ENCODE measurements around the gene SRSF8. TPM values are rescaled to one million over a fixed set of nuclear protein-coding genes. Genes with fewer than 3 reads are reported as not detected.

The SRSF8 gene
- total and polyA plus RNA-seq, 9 of the 15 experiments (the other 6 are each of a cell fraction or from before 2014, with no cell fraction given), result 18.0 to 53.4 (median 27.9) TPM

- BruUV-seq (replicated peaks), result no TSS peak
- peak; percentile 64 to 88 (median 68) for DNase-seq (ENCODE audit: extremely low read depth in 1 of 4, low spot score in 3 of 4)
- TF ChIP-seq ZC3H4 (CRISPR knock-in tag; IDR thresholded peaks at IDR 0.05; ENCODE audit: borderline replicate concordance), result no peak; the same call in 1 of the 2 replicates
- no peak for TF ChIP-seq ZNF655 (CRISPR knock-in tag; IDR thresholded peaks at IDR 0.05)
- TF ChIP-seq HMG20B (CRISPR knock-in tag; IDR thresholded peaks at IDR 0.05), result no peak
- TF ChIP-seq, protein P1, sequence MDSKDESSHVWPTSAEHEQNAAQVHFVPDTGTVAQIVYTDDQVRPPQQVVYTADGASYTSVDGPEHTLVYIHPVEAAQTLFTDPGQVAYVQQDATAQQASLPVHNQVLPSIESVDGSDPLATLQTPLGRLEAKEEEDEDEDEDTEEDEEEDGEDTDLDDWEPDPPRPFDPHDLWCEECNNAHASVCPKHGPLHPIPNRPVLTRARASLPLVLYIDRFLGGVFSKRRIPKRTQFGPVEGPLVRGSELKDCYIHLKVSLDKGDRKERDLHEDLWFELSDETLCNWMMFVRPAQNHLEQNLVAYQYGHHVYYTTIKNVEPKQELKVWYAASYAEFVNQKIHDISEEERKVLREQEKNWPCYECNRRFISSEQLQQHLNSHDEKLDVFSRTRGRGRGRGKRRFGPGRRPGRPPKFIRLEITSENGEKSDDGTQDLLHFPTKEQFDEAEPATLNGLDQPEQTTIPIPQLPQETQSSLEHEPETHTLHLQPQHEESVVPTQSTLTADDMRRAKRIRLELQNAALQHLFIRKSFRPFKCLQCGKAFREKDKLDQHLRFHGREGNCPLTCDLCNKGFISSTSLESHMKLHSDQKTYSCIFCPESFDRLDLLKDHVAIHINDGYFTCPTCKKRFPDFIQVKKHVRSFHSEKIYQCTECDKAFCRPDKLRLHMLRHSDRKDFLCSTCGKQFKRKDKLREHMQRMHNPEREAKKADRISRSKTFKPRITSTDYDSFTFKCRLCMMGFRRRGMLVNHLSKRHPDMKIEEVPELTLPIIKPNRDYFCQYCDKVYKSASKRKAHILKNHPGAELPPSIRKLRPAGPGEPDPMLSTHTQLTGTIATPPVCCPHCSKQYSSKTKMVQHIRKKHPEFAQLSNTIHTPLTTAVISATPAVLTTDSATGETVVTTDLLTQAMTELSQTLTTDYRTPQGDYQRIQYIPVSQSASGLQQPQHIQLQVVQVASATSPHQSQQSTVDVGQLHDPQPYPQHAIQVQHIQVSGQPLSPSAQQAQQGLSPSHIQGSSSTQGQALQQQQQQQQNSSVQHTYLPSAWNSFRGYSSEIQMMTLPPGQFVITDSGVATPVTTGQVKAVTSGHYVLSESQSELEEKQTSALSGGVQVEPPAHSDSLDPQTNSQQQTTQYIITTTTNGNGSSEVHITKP (IDR thresholded peaks at IDR 0.05; ENCODE audit: partially characterized antibody), result no peak
- no peak for TF ChIP-seq RBM14 (IDR thresholded peaks at IDR 0.05; ENCODE audit: borderline replicate concordance, insufficient read depth, low read depth, low read length)
- TF ChIP-seq, protein P2, sequence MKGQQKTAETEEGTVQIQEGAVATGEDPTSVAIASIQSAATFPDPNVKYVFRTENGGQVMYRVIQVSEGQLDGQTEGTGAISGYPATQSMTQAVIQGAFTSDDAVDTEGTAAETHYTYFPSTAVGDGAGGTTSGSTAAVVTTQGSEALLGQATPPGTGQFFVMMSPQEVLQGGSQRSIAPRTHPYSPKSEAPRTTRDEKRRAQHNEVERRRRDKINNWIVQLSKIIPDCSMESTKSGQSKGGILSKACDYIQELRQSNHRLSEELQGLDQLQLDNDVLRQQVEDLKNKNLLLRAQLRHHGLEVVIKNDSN (CRISPR knock-in tag; IDR thresholded peaks at IDR 0.05), result no peak
- TF ChIP-seq DNMT1 (IDR thresholded peaks at IDR 0.05), result no peak
- TF ChIP-seq MCM5 (IDR thresholded peaks at IDR 0.05; ENCODE audit: low read depth), result no peak
- TF ChIP-seq EP300 (IDR thresholded peaks at IDR 0.05; ENCODE audit: low read length), result no peak
- TF ChIP-seq, protein P3, sequence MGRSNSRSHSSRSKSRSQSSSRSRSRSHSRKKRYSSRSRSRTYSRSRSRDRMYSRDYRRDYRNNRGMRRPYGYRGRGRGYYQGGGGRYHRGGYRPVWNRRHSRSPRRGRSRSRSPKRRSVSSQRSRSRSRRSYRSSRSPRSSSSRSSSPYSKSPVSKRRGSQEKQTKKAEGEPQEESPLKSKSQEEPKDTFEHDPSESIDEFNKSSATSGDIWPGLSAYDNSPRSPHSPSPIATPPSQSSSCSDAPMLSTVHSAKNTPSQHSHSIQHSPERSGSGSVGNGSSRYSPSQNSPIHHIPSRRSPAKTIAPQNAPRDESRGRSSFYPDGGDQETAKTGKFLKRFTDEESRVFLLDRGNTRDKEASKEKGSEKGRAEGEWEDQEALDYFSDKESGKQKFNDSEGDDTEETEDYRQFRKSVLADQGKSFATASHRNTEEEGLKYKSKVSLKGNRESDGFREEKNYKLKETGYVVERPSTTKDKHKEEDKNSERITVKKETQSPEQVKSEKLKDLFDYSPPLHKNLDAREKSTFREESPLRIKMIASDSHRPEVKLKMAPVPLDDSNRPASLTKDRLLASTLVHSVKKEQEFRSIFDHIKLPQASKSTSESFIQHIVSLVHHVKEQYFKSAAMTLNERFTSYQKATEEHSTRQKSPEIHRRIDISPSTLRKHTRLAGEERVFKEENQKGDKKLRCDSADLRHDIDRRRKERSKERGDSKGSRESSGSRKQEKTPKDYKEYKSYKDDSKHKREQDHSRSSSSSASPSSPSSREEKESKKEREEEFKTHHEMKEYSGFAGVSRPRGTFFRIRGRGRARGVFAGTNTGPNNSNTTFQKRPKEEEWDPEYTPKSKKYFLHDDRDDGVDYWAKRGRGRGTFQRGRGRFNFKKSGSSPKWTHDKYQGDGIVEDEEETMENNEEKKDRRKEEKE (IDR thresholded peaks at IDR 0.05; ENCODE audit: borderline replicate concordance in 1 of 2, control insufficient read depth in 1 of 2, low read depth in 2 of 2, low read length in 1 of 2), result no peak
- no peak for TF ChIP-seq HEY1 (CRISPR knock-in tag; IDR thresholded peaks at IDR 0.05; ENCODE audit: borderline replicate concordance)
Measured at GRCh38 chr11:95067039-95067840, 521 bp downstream of the SRSF8 start.

More at GRCh38 chr11:95067039-95067840, 521 bp downstream of the SRSF8 start:
- Histone ChIP-seq H3K4me1 (replicated peaks in 1 of 2; ENCODE audit: control insufficient read depth in 2 of 2, insufficient read depth in 2 of 2, low read length in 2 of 2) (peaks cover 0 to 5% of the 10 kb centered on the region in 2 experiments; a peak in 3 of 5 replicates), H3K36me3 (ENCODE audit: control insufficient read depth, insufficient read depth, low read length) (peaks cover 9% of the 10 kb centered on the region; the same call in 2 of the 3 replicates), H4K20me1 (replicated peaks; ENCODE audit: control insufficient read depth, insufficient read depth, low read length) (no peaks in the 10 kb centered on the region), H3K79me2 (ENCODE audit: control insufficient read depth, insufficient read depth, low read length) (peaks cover 38% of the 10 kb centered on the region), H3K27me3 (ENCODE audit: control insufficient read depth in 2 of 2, insufficient read depth in 2 of 2, low read length in 2 of 2) (no peaks in the 10 kb centered on the region), H3K9ac (ENCODE audit: insufficient read depth in 1 of 2, low read depth in 2 of 2, low read length in 2 of 2) (peak overlapping the region; percentile 96 to 100), H3K4me2 (ENCODE audit: insufficient read depth, low read length) (peak overlapping the region; percentile 97), H3K27ac (ENCODE audit: extremely low read depth, low read depth, low read length) (peak overlapping the region; percentile 94), H3K9me3 (replicated peaks; ENCODE audit: control insufficient read depth, insufficient read depth, low read depth, low read length) (no peaks in the 10 kb centered on the region), H2AFZ (ENCODE audit: low read depth, low read length) (peak overlapping the region; percentile 95), H3K9me1 (ENCODE audit: control insufficient read depth, insufficient read depth, low read length) (no peaks in the 10 kb centered on the region), H3K4me3 (peak overlapping the region; percentile 86)
- ChIA-PET POLR2A (interaction anchor here (0.6 to 3.7 kb wide), 28 partner anchors 9 to 1275 kb away, joined by 3 to 29 read pairs (median 4); partner anchors contain the start of gene ENDOD1), CTCF (ENCODE audit: low intra/inter-chr PET ratio) (no interaction called here)
- intact Hi-C loops (cut with micrococcal nuclease) (loop anchor here (5.0 to 10.0 kb wide), 4 partner anchors 95 to 698 kb away; partner anchors contain the start of genes CWC15, KDM4D and SESN3), in situ Hi-C loops (cut with MboI) (no loop called here)
- WGBS (ENCODE audit: insufficient coverage, low coverage, missing lambda C conversion rate), result under 1% methylated on average over 74 of the region's 98 CpGs
- peak; percentile 87 for ATAC-seq
- FAIRE-seq, result peak; percentile 35
